ENCODE data around the gene NELFB. TPM values are rescaled to one million over a fixed set of nuclear protein-coding genes. Genes with fewer than 3 reads are reported as not detected.

Gene NELFB
- 10 to 100 TPM; 42.3 to 56.9 TPM for total RNA-seq

GRCh38 chr9:137254624-137255447, at the start of gene NELFB:
NELFB (plus strand) TSS chr9:137255327.

GRCh38 chr9:137222190-137223077, 32.7 kb upstream of the NELFB start, which contains the start of gene RNF208:
RNF208 (minus strand) TSS chr9:137222240; CDS start chr9:137221212, 1,028 bp downstream.

GRCh38 chr9:137224830-137225694, 30.1 kb upstream of the NELFB start, which contains the start of gene CYSRT1:
CYSRT1 (plus strand) TSS chr9:137225174; CDS start chr9:137225622, 448 bp downstream.

GRCh38 chr9:137227054-137227852, 27.9 kb upstream of the NELFB start, which contains the start of gene RNF224:
RNF224 (plus strand) TSS chr9:137227502; CDS start chr9:137228336, 834 bp downstream.

GRCh38 chr9:137230705-137231371, 24.3 kb upstream of the NELFB start, which contains the start of gene SLC34A3:
SLC34A3 (plus strand) TSS chr9:137230901; CDS start chr9:137231703, 802 bp downstream.

GRCh38 chr9:137240841-137241489, 14.2 kb upstream of the NELFB start, which contains the start of gene TUBB4B:
TUBB4B (plus strand) TSS chr9:137241287; CDS start chr9:137241361, 74 bp downstream.

GRCh38 chr9:137251194-137251461, 4.0 kb upstream of the NELFB start, which contains the start of gene STPG3:
STPG3 (plus strand) TSS chr9:137251286; CDS start chr9:137251287, 1 bp downstream.

GRCh38 chr9:137277329-137278041, 22.4 kb downstream of the NELFB start, which contains the start of gene TOR4A:
TOR4A (plus strand) TSS chr9:137277726; CDS start chr9:137278690, 964 bp downstream.

GRCh38 chr9:137302118-137302448, 47.0 kb downstream of the NELFB start, which contains the start of gene NRARP:
NRARP (minus strand) TSS chr9:137302271; CDS start chr9:137301928, 343 bp downstream.

Other genes with a start within 250 kb of the NELFB start
- 10 to 100 TPM in 1 of 2 donors, 1 to 10 TPM in 1; 6.0 to 15.5 TPM for gene ABCA2, start 227.1 kb upstream of the NELFB start, total RNA-seq
- not detected for gene FUT7, start 223.2 kb upstream of the NELFB start, total RNA-seq
- 1 to 10 TPM; 4.8 to 5.7 TPM for gene NPDC1, start 209.2 kb upstream of the NELFB start, total RNA-seq
- not detected for gene ENTPD2, start 201.3 kb upstream of the NELFB start, total RNA-seq
- gene SAPCD2, start 184.8 kb upstream of the NELFB start, total RNA-seq = 10 to 100 TPM in 1 of 2 donors, 1 to 10 TPM in 1; 5.5 to 12.0 TPM
- gene UAP1L1, start 177.8 kb upstream of the NELFB start, total RNA-seq = 10 to 100 TPM; 27.0 to 34.4 TPM
- 10 to 100 TPM; 44.3 to 55.7 TPM for gene MAN1B1, start 168.3 kb upstream of the NELFB start, total RNA-seq
- gene DPP7, start 140.6 kb upstream of the NELFB start, total RNA-seq = 100 to 1,000 TPM in 1 of 2 donors, 10 to 100 TPM in 1; 90.9 to 110 TPM
- gene GRIN1, start 116.2 kb upstream of the NELFB start, total RNA-seq = not detected
- gene LRRC26, start 85.3 kb upstream of the NELFB start, total RNA-seq = not detected
- not detected for gene TMEM210, start 83.3 kb upstream of the NELFB start, total RNA-seq
- 10 to 100 TPM; 20.6 to 25.6 TPM for gene ANAPC2, start 66.8 kb upstream of the NELFB start, total RNA-seq
- gene SSNA1, start 66.7 kb upstream of the NELFB start, total RNA-seq = 100 to 1,000 TPM in 1 of 2 donors, 10 to 100 TPM in 1; 70.2 to 109 TPM
- gene TPRN, start 54.6 kb upstream of the NELFB start, total RNA-seq = 10 to 100 TPM in 1 of 2 donors, 1 to 10 TPM in 1; 7.7 to 12.7 TPM
- gene TMEM203, start 49.7 kb upstream of the NELFB start, total RNA-seq = 10 to 100 TPM; 34.1 to 43.6 TPM
- 10 to 100 TPM; 12.4 to 16.0 TPM for gene NDOR1, start 49.6 kb upstream of the NELFB start, total RNA-seq
- not detected for gene RNF208, start 33.1 kb upstream of the NELFB start, total RNA-seq
- gene CYSRT1, start 30.2 kb upstream of the NELFB start, total RNA-seq = under 1 TPM; 0.67 to 0.69 TPM
- under 1 TPM in 1 of 2 donors, not detected in 1; under 0.01 TPM for gene RNF224, start 27.8 kb upstream of the NELFB start, total RNA-seq
- not detected for gene SLC34A3, start 24.4 kb upstream of the NELFB start, total RNA-seq
- 100 to 1,000 TPM; 123 to 528 TPM for gene TUBB4B, start 14.0 kb upstream of the NELFB start, total RNA-seq
- gene STPG3, start 4.0 kb upstream of the NELFB start, total RNA-seq = not detected
- 10 to 100 TPM in 1 of 2 donors, 1 to 10 TPM in 1; 1.7 to 11.3 TPM for gene TOR4A, start 22.4 kb downstream of the NELFB start, total RNA-seq
- gene NRARP, start 46.9 kb downstream of the NELFB start, total RNA-seq = under 1 TPM in 1 of 2 donors, not detected in 1; under 0.01 TPM
- 1 to 10 TPM; 2.0 to 5.5 TPM for gene EXD3, start 167.8 kb downstream of the NELFB start, total RNA-seq
- under 1 TPM; under 0.01 to 0.69 TPM for gene NOXA1, start 168.1 kb downstream of the NELFB start, total RNA-seq
- gene ENTPD8, start 186.0 kb downstream of the NELFB start, total RNA-seq = not detected
- gene NSMF, start 204.0 kb downstream of the NELFB start, total RNA-seq = 10 to 100 TPM; 25.5 to 27.0 TPM